Dermis blood vessel endothelial cell (primary cell): Measurements from ENCODE around the gene SPRED3. TPM values are rescaled to one million over a fixed set of nuclear protein-coding genes. Genes with fewer than 3 reads are reported as not detected.

Experiments used
- DNase-seq: peaks from one replicate; pipeline ENCODE4 v3.0.0; 2010
- total RNA-seq: library from RNA; depleted of rRNA; stranded (reverse); fragments of >200 nt; gene quantifications from 2 replicates; pipeline ENCODE4 v1.2.3, GENCODE V29; 2014

The SPRED3 gene
- total RNA-seq, 1 donor from 2014 or later: 0.51 TPM

GRCh38 chr19:38373907-38374331, 14.6 kb upstream of the SPRED3 start:
- DNase-seq: no peak

- peak; percentile 99 for DNase-seq
Observed at GRCh38 chr19:38374332-38375097, 14.0 kb upstream of the SPRED3 start, which contains the start of gene PSMD8. TSS of gene PSMD8 (plus strand) at chr19:38374571. CDS start at chr19:38374602, 31 bp downstream.

DNA sequence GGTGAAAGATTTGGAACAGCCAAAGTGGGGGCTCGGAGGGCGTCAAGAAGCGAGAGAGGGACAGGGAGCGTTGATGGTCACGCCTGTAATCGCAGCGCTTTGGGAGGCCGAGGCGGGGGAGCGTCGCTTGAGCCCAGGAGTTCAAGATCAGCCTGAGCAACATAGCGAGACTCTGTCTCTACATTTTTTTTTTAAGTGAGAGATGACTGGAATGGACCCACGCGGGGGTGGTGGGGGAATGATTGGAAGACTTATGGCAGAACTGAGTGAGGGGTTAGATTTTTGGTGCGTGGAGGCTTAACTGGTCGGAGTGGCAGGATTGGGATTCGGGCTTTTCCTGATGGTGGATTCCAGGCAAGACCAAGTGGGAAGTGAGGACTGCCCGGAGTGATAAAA, 13.4 kb upstream of the SPRED3 start:
- no peak for DNase-seq

GRCh38 chr19:38375748-38376147, 12.7 kb upstream of the SPRED3 start:
- DNase-seq: no peak

DNA sequence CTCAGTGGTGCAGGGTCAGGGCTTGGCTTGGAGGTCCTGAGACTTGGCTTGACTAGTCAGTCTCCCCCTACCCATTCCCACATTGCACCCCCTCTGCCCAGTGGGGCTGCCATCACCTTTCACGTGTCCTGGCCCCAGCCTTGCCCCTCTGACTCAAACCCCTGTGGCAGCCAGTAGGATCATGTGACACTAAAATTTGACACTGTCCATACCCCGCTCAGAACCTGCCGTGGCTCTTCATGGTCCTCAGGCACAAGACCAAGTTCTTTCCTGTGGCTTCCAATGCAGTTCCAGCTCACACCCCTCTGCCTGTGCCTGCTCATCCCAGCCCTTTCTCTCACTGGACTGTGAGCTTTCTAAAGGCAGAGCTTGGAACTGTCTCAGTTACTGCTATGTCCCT, 11.9 kb upstream of the SPRED3 start:
- no peak for DNase-seq

DNA sequence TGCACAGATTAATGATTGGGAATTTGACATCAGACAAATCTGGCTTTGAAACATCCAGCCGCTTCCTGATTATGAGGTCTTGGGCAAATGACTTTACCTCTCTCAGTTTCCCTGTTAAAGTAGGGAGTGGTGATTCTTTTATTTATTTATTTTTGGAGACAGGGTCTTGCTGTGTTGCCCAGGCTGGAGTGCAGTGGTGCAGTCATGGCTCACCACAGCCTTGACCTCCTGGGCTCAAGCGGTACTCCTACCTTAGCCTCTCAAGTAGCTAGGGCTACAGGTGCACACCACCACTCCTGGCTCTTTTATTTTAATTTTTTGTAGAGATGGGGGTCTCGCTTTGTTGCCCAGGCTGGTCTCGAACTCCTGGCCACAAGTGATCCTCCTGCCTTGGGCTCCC, 11.4 kb upstream of the SPRED3 start:
- no peak for DNase-seq

- no peak for DNase-seq
Observed at GRCh38 chr19:38378866-38379265, 9.6 kb upstream of the SPRED3 start.

DNA sequence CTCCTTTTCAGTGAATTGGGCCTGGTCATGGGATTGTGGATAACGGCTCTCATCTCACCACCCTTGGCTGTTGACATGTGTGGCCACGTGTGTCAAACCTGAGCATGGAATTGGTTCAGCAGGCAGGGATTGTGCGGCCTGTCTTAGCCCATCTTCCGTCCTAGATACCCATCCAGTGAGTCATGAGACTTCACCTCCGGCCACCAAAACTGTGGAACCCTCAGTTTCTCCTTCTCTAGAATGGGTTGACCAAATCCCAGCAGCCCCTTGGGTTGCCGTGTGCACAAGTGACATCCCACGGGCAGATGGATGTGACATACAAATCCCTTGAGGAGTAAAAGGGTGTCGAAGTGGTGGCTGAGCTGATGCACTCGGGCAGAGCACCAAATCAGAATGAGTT, 7.4 kb upstream of the SPRED3 start:
- no peak for DNase-seq

DNA sequence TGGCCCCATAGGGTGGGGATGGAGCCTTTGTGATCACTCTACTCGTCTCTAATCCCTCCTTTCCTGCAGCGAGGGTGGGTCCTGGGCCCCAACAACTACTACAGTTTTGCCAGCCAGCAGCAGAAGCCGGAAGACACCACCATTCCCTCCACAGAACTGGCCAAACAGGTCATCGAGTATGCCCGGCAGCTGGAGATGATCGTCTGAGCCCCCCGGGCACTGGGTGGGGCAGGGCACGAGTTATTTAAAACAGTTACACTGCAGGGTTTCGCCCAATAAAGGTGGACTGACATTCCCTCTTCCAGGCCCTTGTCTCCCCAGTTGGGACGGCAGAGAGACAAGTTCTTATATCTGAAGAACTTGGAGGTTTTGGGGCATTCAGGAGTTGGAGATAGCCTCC, 5.3 kb upstream of the SPRED3 start:
- no peak for DNase-seq

- no peak for DNase-seq
Observed at GRCh38 chr19:38383743-38384142, 4.8 kb upstream of the SPRED3 start.

DNA sequence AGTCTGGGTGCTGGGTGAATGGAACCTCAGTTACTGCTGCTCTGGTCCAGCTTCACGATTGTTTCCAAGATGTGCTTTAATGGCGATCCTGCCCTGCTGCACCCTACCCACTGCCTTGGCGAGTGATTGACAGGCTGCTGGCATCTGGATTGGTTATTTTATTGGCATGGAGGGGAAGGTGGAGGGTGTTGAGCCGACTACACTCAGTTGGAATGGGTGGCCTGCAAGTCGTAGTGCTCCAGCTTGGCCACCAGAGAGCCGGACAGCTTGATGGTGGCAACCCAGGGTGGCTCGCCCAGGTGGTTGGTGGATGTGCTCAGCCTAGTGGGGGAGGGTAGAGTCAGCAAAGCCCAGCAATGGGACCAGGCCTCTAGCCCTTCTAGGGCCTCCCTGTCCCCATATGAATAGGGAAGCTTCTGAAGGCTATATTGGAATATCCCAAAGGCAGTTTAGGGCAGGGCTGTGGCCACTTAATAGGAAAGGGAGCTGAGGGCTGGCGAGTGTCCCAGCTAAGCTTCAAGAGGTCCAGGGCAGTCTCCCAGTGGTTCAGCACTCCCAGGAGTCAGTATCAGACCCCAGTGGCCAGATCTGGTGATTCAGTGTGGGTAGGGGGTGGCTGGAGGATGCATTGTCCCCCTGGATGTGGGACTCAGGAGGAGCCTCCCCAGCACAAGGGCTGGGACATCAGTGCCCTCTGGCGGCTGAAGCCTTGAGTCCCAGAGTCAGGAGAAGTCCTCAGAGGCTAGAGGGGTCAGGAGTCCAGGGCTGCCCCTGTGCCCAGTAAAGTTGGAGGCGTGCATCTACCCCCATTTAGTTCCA, 4.1 kb upstream of the SPRED3 start:
- peak; percentile 56 for DNase-seq

DNA sequence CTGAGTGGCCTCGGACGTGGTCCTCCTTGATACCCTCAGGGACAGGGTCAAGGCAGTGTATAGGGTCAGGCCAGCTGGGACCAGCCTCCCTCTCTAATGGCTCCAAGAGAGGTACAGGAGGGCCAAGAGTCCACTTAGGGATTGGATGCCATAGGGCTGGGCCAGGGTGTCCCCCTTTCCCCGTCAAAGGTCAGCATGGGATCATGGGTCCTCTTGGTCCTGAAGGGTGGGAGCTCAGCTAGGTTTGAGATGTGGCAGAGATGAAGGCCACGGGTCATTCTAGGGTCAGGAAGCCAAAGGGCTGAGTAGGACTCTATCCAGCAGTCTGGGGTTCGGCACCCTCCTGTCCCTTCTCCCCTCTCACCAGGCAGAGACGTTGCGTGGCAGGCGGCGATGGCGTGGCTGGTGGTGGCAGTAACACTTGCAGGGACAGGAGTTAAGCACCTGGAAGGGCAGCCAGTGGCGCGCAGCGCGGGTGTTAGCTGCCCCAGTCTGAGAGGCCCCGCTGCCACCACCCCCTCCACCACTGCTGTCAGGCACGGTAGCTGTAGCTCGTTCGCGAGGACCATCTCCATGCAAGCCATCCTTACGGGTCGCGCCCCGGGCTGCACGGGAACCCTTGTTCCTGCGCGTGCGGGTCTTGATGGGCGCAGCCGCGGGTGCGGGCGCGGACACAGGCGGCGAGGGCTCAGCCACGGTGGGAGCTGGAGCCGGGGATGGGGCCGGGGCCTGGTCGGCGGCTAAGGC, 3.3 kb upstream of the SPRED3 start:
- DNase-seq: no peak

DNA sequence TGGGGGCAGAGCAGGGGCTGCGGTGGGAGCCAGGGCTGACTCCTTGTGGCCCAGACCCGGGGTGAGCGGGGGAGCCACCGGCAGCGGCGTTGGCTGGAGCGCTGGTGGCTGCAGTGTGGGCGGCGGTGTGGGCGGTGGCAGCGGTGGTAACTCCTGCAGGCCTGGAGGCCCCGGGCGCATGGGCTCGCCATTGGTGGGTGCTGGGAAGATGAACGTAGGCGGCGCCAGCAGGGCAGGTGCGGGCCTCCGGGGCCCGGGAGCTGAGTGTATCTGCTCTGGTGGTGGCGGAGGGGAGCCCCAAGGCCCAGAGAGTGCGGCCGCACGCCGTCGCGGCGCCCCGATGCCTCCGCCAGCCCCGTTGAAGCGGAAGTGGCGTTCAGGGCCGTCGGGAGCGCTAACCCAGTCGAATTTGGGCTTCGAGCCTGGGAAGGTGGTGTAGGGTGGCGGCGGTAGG, 2.7 kb upstream of the SPRED3 start:
- no peak for DNase-seq

DNA sequence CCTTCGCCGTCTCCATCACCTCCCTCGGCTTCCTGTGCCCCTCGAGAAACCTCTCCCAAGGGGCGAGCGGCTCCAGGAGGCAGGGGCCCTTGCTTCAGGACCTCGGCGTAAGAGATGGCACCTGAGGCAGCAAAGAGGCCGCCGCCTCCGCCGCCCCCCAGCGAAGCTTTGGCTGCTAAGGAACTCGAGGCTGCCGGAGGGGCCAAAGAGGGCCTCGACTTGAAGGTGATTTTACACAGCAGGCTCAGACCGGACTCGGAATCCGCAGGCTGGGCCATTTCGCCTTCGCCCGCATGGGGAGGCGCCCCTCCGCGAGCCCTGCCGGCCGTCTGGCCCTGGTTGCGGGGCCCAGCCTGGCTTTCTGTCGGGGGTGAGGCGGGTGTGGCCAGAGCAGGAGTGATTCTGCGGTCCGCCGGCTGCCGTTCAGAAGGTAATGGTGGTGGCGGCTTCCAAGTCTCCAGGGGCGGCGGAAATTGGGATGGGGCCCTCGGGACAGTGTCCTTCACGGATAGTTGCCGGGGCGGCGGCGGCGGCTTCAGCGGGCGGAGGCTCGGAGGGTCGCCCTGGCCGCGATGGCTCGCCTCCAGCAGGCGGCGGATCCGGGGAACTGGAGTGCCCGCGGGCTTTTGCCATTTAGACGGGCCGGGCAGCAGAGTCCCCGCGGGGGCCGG, 2.1 kb upstream of the SPRED3 start:
- DNase-seq: no peak

DNA sequence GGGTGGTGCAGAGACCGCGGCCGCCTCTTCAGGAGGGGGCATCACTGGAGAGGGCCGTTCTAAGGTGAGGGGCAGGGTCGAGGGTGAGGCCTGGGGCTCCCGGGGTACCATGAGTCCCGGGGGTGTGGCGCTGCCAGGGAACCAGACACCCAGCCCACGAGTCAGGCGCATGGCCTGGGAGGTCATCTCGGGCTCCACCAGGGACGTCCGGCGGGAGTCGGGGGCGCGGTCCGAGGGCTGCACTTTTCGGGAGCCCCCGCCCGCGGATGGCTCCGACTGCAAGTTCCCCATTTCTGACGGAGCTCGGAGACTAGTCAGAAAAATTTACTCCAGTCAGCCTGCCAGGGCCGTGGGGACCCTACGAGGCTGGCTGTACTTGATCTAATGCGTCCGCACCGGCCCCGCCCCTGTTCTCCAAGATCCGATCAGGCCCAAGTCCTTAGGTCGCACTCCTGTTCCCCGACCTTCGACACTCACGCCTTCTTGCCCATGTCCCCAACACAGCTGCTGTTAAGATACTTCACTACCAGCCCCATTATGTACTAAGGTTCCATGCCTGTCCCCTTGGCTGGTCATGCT, 1.4 kb upstream of the SPRED3 start:
- peak; percentile 23 for DNase-seq

GRCh38 chr19:38387550-38388348, 748 bp upstream of the SPRED3 start, which contains the start of gene GGN:
TSS of gene GGN (minus strand) at chr19:38388034. CDS start at chr19:38387261, 773 bp downstream.
- DNase-seq: peak; percentile 95

GRCh38 chr19:38389101-38389925, 816 bp downstream of the SPRED3 start:
- peak; percentile 83 for DNase-seq

- no peak for DNase-seq
Observed at GRCh38 chr19:38389957-38390924, 1.7 kb downstream of the SPRED3 start.

- no peak for DNase-seq
Observed at GRCh38 chr19:38391911-38392464, 3.5 kb downstream of the SPRED3 start.
